Measurements from ENCODE around the gene COL16A1.

COL16A1 gene

DNA sequence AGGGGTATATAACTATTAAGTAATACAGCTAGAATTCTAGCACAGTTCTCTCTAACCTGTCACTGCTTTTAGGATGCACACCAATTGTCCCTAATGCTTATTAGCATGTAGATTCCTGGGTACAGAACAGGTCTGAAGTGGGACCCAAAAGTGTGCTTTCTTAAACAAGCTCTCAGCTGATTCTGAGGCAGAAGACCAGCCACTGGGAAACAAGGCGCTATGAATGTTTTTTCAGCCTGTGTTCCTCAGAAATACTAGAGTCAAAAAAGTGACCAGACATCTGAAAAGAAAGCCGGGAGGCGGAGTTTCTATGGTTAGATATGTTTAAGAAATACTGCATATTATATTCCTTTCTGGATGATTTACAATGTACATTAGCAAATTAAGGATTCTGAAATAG is 60.9 kb downstream of the COL16A1 start:
- H3K9me3 Mint-ChIP-seq = peaks cover 2% of the 10 kb centered on the region
- peaks cover 22% of the 10 kb centered on the region for H3K4me1 Mint-ChIP-seq
- H3K27me3 Mint-ChIP-seq = no peaks in the 10 kb centered on the region
- peaks cover 4% of the 10 kb centered on the region for H3K36me3 Mint-ChIP-seq
- no peak overlapping the region for H3K27ac Mint-ChIP-seq
- DNase-seq (ENCODE audit: low spot score in 2 of 2) = no peak
- H3K4me3 Mint-ChIP-seq = no peak overlapping the region
- ATAC-seq (ENCODE audit: low read depth) = no peak

DNA sequence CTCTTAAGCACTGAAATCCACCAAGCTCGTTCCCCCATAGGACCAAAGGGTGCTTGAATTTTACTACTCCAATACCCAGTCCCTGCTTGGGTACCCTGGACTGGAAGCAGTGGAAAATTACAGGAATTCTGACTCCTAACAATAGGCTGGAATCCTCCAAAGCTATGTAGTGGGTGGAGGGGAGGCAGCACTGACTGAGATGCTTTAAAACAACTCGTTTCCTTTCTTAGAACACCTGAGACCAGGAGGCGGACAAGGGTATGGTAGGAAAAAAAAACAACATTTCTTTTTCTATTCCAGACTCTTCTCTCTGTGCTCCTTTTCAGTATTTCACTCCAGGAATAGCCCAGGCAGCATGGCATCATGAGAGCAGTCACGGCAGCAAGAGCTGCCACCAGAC is 61.5 kb downstream of the COL16A1 start:
- H3K27ac Mint-ChIP-seq = no peak overlapping the region
- H3K27me3 Mint-ChIP-seq = no peaks in the 10 kb centered on the region
- DNase-seq (ENCODE audit: low spot score in 2 of 2) (no peak), ATAC-seq (ENCODE audit: low read depth) (no peak)
- H3K4me1 Mint-ChIP-seq = peaks cover 25% of the 10 kb centered on the region
- H3K4me3 Mint-ChIP-seq = no peak overlapping the region
- H3K9me3 Mint-ChIP-seq = peaks cover 2% of the 10 kb centered on the region
- H3K36me3 Mint-ChIP-seq = peaks cover 4% of the 10 kb centered on the region

DNA sequence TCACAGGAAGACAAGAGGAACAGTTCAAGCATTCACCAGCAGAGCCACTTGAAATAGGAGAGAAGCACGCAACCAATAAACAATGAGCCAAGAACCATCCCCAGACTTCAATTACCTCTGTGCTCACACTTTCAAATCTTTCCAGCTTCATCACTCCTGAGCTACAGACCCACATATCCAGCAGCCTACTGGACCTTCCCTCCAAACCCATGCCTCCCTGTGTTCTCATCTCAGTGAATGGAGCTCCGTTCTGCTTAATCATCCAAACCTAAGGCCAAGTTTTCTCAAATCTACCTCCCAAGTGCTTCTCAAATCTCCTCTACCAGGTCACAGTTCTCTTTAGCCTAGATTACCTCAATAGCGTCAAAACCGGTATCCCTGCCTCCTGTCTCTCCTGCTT is 62.9 kb downstream of the COL16A1 start:
- no peaks in the 10 kb centered on the region for H3K9me3 Mint-ChIP-seq
- H3K27ac Mint-ChIP-seq = no peak overlapping the region
- peaks cover 5% of the 10 kb centered on the region for H3K36me3 Mint-ChIP-seq
- peaks cover 25% of the 10 kb centered on the region for H3K4me1 Mint-ChIP-seq
- ATAC-seq (ENCODE audit: low read depth) (no peak), DNase-seq (ENCODE audit: low spot score in 2 of 2) (no peak)
- H3K4me3 Mint-ChIP-seq = no peak overlapping the region
- H3K27me3 Mint-ChIP-seq = no peaks in the 10 kb centered on the region

DNA sequence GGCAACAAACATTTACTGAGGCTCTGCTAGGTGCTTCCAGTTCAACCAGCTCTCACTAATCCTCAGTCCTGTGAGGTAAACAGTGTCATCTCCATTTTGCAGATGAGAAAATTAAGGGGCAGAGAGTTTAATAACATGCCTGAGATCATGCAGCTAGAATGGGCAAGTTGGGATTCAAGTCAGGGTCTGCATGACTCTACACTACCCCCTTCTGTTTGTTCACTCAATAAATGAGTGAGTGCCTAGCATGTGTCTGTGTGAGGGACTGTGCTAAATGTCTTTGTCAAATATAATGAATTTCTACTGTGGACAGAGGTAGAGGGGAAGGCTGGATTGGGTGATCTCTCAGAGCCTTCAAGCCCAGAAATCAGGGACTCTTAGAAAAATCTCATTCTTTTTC is 63.6 kb downstream of the COL16A1 start:
- Mint-ChIP-seq H3K27me3 (no peaks in the 10 kb centered on the region), H3K4me1 (peaks cover 23% of the 10 kb centered on the region), H3K36me3 (peaks cover 5% of the 10 kb centered on the region)

DNA sequence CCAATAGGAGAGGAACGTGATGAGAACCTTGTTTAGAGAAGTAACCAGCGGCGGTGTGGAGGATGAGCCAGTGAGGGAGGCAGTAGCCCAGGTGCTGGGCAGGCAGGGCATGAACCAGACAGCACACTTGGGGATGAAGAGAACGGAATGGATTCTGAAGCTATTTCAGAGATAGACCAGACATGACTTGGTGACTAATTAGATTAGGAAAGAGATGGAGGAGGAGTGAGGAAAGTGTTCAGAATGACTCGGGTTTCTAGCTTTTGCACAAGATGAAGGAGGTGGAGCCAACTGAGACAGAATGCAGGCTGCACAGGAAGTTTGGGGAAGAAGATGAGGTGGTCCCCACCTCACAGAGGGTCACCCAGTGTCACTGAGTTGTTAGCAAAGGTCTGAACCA is 64.3 kb downstream of the COL16A1 start:
- ATAC-seq (ENCODE audit: low read depth) = no peak
- DNase-seq (ENCODE audit: low spot score in 2 of 2) = no peak
- Mint-ChIP-seq H3K4me3 (no peak overlapping the region), H3K36me3 (peaks cover 5% of the 10 kb centered on the region), H3K27ac (no peak overlapping the region), H3K9me3 (no peaks in the 10 kb centered on the region), H3K4me1 (peaks cover 23% of the 10 kb centered on the region), H3K27me3 (no peaks in the 10 kb centered on the region)

More for the DNA sequence above, 63.6 kb downstream of the COL16A1 start:
- no peak overlapping the region for H3K4me3 Mint-ChIP-seq
- no peak overlapping the region for H3K27ac Mint-ChIP-seq
- no peaks in the 10 kb centered on the region for H3K9me3 Mint-ChIP-seq
- ATAC-seq (ENCODE audit: low read depth) (no peak), DNase-seq (ENCODE audit: low spot score in 2 of 2) (no peak)

DNA sequence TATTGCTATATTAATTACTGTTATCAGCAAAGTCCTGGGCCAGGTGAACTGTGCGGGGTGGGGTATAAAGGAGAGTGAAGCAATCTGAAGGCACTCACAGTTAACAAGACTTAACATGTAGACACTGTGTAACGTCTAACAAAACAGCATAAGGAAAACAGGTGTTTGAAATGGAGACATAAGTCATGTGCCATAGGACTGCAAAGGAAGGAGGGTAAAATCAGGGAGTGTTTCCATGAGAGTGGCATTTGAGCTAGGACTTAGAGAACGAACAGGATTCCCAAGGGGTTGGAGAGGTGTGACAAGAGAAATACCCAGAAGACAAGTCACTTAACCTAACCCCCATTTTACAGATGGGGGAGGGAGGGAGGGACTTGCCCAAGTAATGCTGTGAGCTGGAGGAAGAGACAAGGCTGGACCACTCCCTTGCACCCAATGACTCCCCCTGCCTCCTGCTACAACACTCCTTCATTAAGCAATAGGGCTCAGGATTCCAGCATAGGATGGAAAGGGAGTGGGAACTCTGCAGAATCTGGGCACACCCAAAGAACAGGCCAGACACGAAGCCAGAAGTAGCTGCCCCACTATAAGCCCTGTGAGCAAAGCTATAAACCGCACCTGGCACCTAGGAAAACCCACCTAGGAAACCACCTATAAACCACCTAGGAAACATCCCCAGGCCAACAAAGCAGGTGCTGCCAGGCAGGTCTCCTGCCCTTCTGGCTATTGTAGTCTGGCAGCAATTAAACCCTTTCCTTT is 65.7 kb downstream of the COL16A1 start:
- Mint-ChIP-seq H3K27me3 (no peaks in the 10 kb centered on the region), H3K4me1 (peaks cover 19% of the 10 kb centered on the region), H3K4me3 (no peak overlapping the region), H3K9me3 (no peaks in the 10 kb centered on the region), H3K36me3 (peaks cover 5% of the 10 kb centered on the region), H3K27ac (peak overlapping the region; percentile 43)
- DNase-seq (ENCODE audit: low spot score in 2 of 2) (no peak), ATAC-seq (ENCODE audit: low read depth) (peak; percentile 55)

DNA sequence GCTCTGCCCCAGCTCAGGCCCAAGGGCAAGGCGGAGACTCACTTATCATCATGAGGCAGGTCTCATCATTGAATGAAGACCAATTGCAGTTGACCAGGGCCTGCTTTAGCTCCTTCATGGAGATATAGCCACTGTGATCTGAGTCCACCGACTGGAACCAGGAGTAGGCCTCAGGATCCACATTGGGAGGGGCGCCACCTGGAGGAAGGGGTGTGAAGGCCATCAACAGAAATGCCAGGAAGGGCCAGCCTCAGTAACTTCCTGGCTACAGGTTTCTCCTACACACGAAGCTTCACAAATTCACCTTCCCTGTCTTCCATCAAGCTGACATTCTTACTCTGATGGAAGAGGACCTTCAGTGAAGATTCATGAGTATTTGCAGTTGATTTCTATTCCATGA is 70.7 kb downstream of the COL16A1 start:
- Mint-ChIP-seq H3K4me1 (peaks cover 10% of the 10 kb centered on the region), H3K4me3 (no peak overlapping the region), H3K27ac (no peak overlapping the region), H3K9me3 (no peaks in the 10 kb centered on the region), H3K36me3 (peaks cover 23% of the 10 kb centered on the region), H3K27me3 (no peaks in the 10 kb centered on the region)
- no peak for DNase-seq (ENCODE audit: low spot score in 2 of 2)
- no peak for ATAC-seq (ENCODE audit: low read depth)

DNA sequence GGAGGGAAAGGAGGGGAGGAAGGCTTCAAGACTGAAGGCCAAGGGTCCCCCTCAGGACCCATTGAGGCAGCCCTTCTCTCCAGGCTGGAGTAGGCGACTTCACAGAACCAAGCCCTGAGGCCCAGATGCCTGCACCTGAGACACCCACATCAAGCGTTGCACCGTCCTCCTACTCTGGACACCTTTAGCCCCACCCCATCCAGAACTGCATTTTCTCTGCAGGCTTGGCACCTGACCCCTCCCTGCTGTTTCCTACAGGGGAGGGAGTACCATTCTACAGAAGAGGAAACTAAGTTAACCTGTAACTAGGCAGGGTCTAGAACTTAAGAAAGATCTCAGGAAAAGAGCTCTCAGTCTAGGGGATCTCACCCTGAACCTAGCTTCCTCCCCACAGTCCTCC is 71.2 kb downstream of the COL16A1 start:
- no peaks in the 10 kb centered on the region for H3K9me3 Mint-ChIP-seq

DNA sequence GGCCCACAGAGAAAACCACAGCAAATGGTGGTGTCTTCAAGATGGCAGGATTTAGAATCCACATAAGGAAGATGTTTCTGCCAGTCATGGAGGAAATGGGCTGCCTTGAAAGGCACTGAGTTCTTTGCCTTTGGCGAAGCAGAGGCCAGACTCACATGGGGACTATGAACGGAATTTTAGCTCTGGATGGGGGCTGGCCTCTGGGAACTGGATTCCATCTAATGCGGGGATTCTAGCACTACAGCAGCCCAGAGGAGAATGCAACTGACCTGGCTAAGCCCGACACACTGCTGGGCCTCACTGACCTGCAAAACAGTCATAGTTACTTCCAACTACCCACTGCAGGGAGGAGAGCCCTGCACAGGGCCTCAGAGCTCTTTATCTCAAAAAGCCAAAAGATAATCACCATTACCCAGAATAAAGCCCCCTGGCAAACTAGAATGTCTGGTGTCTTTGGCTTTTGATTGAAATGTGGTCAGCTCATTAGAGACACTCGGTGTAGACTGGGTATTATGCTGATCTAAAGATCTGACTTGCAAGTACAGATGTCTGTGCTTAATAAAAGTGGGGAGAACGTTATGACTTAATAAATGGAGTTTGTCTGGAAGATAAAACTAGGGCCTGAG is 74.8 kb downstream of the COL16A1 start:
- Mint-ChIP-seq H3K9me3 (no peaks in the 10 kb centered on the region), H3K4me1 (no peaks in the 10 kb centered on the region), H3K27me3 (no peaks in the 10 kb centered on the region), H3K27ac (no peak overlapping the region), H3K36me3 (peaks cover 29% of the 10 kb centered on the region), H3K4me3 (no peak overlapping the region)
- DNase-seq (ENCODE audit: low spot score in 2 of 2) (no peak), ATAC-seq (ENCODE audit: low read depth) (no peak)

More for the DNA sequence above, 71.2 kb downstream of the COL16A1 start:
- DNase-seq (ENCODE audit: low spot score in 2 of 2) (no peak), ATAC-seq (ENCODE audit: low read depth) (no peak)
- Mint-ChIP-seq H3K4me1 (peaks cover 5% of the 10 kb centered on the region), H3K36me3 (peaks cover 24% of the 10 kb centered on the region), H3K27me3 (no peaks in the 10 kb centered on the region), H3K27ac (no peak overlapping the region), H3K4me3 (no peak overlapping the region)

DNA sequence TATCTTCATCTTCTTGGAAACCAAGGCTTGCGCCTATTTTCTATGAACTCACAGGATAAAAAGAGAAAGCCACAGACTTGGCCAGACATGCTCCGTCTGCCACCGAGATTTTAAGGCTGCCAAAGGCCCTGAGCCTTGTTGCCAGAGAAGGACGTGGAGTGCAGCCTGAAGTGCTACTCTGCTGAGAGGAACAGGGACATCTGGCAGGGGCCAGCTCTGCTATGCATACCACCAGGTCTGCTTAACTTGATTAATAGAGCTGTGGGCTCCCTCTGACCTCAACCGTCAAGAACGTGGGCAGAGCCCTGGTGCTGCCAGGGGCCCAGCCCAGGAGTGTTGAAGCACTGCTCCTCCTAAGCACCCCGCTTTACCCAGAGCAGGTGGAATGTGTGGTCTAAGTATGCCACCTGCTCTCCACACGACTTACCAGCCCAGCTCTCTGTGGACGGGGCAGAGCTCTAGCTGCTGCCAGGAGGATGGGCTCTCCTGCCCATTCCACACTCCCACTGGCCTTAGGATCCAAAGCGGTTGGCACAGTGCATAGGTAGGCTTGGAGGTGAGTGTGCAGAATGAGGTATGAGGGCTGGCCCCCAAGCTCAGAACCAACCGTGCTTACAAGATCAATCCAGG is 75.8 kb downstream of the COL16A1 start:
- no peak for ATAC-seq (ENCODE audit: low read depth)
- Mint-ChIP-seq H3K27me3 (no peaks in the 10 kb centered on the region), H3K9me3 (no peaks in the 10 kb centered on the region), H3K4me3 (no peak overlapping the region), H3K36me3 (peaks cover 33% of the 10 kb centered on the region), H3K4me1 (no peaks in the 10 kb centered on the region), H3K27ac (no peak overlapping the region)
- DNase-seq (ENCODE audit: low spot score in 2 of 2) = no peak

DNA sequence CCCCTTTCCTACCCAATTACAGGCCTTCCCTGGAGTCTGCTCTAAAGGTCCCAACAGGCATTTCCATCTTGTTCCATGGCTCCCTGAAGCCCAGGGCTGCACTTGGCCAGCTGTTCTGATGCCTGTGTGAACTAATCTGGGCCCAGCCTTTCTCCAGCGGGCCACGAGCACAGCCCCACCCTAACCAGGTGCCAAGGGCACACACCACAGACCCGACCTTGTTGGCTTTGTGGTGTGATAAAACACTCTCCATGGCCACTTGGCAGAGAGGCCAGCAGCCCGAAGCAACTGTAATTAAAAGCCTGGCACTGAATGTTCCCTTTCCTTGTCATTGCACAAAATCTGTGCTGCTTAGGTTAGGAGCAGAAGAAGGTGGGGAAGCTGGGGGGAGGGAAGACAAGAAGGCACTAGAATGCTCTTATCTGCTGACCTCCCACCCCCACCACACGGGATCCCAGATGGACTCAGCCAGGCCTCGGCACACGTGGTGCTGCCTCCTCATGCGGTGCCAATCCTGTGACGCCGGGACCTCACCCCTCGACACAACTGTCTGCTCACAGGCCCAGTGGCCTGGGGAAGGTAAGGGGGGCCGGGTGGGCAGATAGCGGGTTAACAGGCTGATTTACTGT is 76.4 kb downstream of the COL16A1 start:
- Mint-ChIP-seq H3K36me3 (peaks cover 33% of the 10 kb centered on the region), H3K27ac (no peak overlapping the region), H3K9me3 (no peaks in the 10 kb centered on the region), H3K27me3 (no peaks in the 10 kb centered on the region), H3K4me3 (no peak overlapping the region), H3K4me1 (no peaks in the 10 kb centered on the region)
- DNase-seq (ENCODE audit: low spot score in 2 of 2) (no peak), ATAC-seq (ENCODE audit: low read depth) (no peak)

DNA sequence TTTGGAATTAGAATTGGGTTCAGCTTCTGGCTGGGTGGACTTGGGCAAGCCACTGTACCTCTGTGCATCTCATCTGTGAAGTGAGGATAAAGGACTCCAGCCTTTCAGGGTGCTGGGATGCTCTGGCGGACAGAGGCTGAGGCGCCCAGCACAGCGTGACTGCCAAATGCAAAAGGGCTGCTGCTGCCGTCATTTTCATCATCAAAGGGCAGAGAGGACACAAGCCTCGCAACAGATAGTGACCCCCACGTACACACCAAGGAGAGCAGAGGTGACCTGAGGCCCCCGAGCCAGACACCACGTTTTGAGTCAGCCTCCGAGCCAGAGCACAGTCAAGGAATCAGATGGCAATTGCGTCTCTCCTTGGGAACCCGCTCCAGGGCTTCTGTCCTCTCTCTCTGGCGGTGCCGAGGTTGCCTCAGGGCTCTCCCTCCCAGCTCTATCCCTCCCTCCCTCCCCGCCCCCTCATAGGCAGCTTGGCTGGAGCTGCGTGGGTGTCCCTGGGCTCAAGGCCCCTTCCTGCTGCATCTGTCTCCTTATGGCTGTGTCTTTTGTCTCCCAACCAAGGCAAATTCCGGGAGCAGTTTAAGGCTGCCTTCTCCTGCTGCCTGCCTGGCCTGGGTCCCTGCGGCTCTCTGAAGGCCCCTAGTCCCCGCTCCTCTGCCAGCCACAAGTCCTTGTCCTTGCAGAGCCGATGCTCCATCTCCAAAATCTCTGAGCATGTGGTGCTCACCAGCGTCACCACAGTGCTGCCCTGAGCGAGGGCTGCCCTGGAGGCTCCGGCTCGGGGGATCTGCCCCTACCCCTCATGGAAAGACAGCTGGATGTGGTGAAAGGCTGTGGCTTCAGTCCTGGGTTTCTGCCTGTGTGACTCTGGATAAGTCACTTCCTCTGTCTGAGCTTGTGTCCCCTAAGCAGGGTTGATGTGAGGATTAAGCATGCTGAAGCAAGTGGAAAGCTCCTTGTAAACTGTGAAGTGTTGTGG is 77.3 kb downstream of the COL16A1 start:
- Mint-ChIP-seq H3K9me3 (no peaks in the 10 kb centered on the region), H3K4me1 (no peaks in the 10 kb centered on the region), H3K27me3 (no peaks in the 10 kb centered on the region), H3K27ac (no peak overlapping the region), H3K4me3 (no peak overlapping the region), H3K36me3 (peaks cover 30% of the 10 kb centered on the region)
- DNase-seq (ENCODE audit: low spot score in 2 of 2) (no peak), ATAC-seq (ENCODE audit: low read depth) (no peak)

DNA sequence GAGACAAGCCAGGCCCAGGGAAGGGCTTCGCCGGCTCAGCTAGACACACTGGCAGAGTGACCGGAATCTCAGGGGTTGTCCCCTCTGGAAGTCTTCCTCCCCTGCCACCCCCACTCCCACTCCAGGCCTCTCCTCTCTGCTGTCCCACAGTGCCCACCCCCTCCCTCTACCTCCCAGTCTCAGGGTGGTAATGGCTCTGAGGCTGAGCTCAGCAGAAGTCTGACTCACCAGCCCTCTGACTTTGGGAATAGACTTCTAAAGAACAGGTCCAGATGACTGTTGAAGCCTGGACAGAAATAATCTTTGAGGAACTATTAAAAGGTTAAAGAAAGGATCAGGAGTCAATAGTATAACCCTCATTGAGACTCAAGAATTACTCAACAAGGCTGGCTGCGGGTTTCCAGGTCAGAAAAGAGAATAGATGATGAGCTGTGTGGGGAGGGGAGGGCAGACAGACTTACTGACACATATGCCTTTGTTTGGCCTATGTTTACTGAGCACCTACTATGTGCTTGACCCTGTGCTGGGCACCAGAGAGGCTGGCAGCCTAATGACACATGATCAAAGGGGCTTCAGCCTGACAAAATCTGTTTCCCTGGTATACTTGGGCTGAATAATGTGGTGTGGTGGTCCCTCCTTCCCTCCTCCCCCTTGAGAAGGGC is 78.1 kb downstream of the COL16A1 start:
- H3K27me3 Mint-ChIP-seq = no peaks in the 10 kb centered on the region
- H3K36me3 Mint-ChIP-seq = peaks cover 26% of the 10 kb centered on the region
- ATAC-seq (ENCODE audit: low read depth) (no peak), DNase-seq (ENCODE audit: low spot score in 2 of 2) (no peak)
- H3K27ac Mint-ChIP-seq = peak overlapping the region; percentile 65
- no peak overlapping the region for H3K4me3 Mint-ChIP-seq
- H3K4me1 Mint-ChIP-seq = no peaks in the 10 kb centered on the region
- H3K9me3 Mint-ChIP-seq = no peaks in the 10 kb centered on the region
